Ovary (tissue), 9 donors: ENCODE data around the gene GRID2. TPM values are rescaled to one million over a fixed set of nuclear protein-coding genes. Genes with fewer than 3 reads are reported as not detected.

Experiments used
- DNase-seq, 5 donors: peaks; one replicate each; pipeline ENCODE4 v3.0.0-alpha.2; 2019 to 2020
- H3K27ac ChIP-seq, 2 donors: fragments of 200-600 bp; one replicate each; pipeline versions ENCODE4 v1.5.1 to v1.8.0; 2019 to 2022
- H3K27me3 ChIP-seq: fragments of 200-600 bp; one replicate; pipeline ENCODE4 v1.8.0; 2022
- H3K36me3 ChIP-seq: fragments of 200-600 bp; sonication (generic); one replicate; pipeline ENCODE4 v1.5.1; 2019
- H3K4me1 ChIP-seq: one replicate; pipeline ENCODE4 v1.8.1; 2013; ENCODE audit warnings: mild to moderate bottlenecking, moderate library complexity; ENCODE audit not compliant: insufficient read depth
- H3K4me3 ChIP-seq: fragments of 200-600 bp; sonication (generic); one replicate; pipeline ENCODE4 v1.5.1; 2017
- H3K9me3 ChIP-seq, 2 donors: fragments of 200-600 bp in 1 of 2; sonication (generic) in 1 of 2; one replicate each; pipeline versions ENCODE4 v1.5.1 to v1.8.1; 2013 to 2019; ENCODE audit warnings: mild to moderate bottlenecking in 1 of 2, moderate library complexity in 1 of 2
- EP300 ChIP-seq: sonication (generic); formaldehyde crosslinking; IDR thresholded peaks from one replicate; pipeline ENCODE4 v1.6.1; 2017; ENCODE audit warnings: antibody characterized with exemption
- POLR2A ChIP-seq: fragments of 450-650 bp; IDR thresholded peaks from one replicate; pipeline ENCODE4 v1.6.1; 2017; ENCODE audit warnings: antibody characterized with exemption, mild to moderate bottlenecking, moderate library complexity
- WGBS, 3 donors: extraction: QIAGEN DNeasy Blood & Tissue Kit in 1 of 3; methylation state at CpG; one replicate each; pipeline versions ENCODE4 v1.1.5 to v1.1.7; 2013 to 2017; 5-methylcytosine and 5-hydroxymethylcytosine counted together
- intact Hi-C, 4 donors: fragments of 100-400 bp; cut with DNase I; formaldehyde crosslinking; loops; one replicate each; pipeline versions ENCODE4 v1.11.0 to v1.15.1; 2022 to 2023
- polyA plus RNA-seq, 2 donors: library from polyadenylated mRNA; stranded (reverse); fragments of 200-250 nt in 1 of 2; fragments of 350-450 nt in 1 of 2; fragmentation: Illumina TruSeq in 1 of 2; extraction: RNeasy Lipid Tissue Mini Kit (QIAGEN cat#74804) in 1 of 2; gene quantifications; one replicate each; pipeline ENCODE4 v1.2.3, GENCODE V29; 2013 to 2014
- total RNA-seq, 7 donors: library from RNA; depleted of rRNA in 2 of 7; stranded (reverse); fragments of >200 nt in 2 of 7; fragmentation: NEBNext Ultra II Directional in 3 of 7; extraction: Animal tissue kit (Norgen Biotek cat#: 25700) in 3 of 7; gene quantifications; one replicate each; pipeline versions ENCODE4 v1.1.0 to v1.2.4, GENCODE V29; 2016 to 2023
- TF ChIP-seq, protein P1 (sequence below), 3 donors: fragments of 450-650 bp in 2 of 3; fragments of 200-600 bp in 1 of 3; IDR thresholded peaks; one replicate each; pipeline versions ENCODE4 v1.5.1 to v1.8.0; 2016 to 2022; ENCODE audit warnings: antibody characterized with exemption in 3 of 3, mild to moderate bottlenecking in 1 of 3
- donor health status: DM: no; HTN: no; CAD: no; lungs with moderate emphysema.
- donor health status: DM: no; HTN: no; CAD: no.
- donor health status: Bipolar disorder and iron deficiency.
- donor health status: DM: yes; HTN: yes; CAD: no.
- donor health status: DM: no; HTN: no; CAD: no.
- donor health status: DM: yes; HTN: yes; CAD: no.

The GRID2 gene
- total and polyA plus RNA-seq, 9 donors: 0.65 to 6.8 (median 2.6) TPM

DNA sequence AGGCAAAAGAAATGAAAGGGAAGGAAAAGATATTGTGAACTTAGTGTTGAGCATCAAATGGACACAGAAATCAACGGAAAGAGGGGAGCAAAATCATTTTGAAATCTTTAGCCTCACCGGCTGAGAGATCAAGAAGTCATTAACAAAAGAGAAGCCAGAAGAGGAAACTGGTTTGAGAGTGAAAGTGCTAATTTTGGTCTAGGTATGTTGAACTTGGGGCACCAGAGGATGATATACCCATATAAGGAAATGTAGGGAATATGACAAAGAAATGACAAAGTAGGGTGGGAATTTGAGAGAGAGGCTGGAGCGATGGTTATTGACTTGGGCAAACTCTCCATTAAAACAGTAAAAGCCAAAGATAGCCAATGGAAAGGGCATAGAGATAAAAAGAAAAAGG lies 1341.4 kb downstream of the GRID2 start:
- intact Hi-C loops: no loop called here
- DNase-seq: no peak
- TF ChIP-seq EP300: no peak
- no peak for TF ChIP-seq POLR2A
- TF ChIP-seq, protein P1, sequence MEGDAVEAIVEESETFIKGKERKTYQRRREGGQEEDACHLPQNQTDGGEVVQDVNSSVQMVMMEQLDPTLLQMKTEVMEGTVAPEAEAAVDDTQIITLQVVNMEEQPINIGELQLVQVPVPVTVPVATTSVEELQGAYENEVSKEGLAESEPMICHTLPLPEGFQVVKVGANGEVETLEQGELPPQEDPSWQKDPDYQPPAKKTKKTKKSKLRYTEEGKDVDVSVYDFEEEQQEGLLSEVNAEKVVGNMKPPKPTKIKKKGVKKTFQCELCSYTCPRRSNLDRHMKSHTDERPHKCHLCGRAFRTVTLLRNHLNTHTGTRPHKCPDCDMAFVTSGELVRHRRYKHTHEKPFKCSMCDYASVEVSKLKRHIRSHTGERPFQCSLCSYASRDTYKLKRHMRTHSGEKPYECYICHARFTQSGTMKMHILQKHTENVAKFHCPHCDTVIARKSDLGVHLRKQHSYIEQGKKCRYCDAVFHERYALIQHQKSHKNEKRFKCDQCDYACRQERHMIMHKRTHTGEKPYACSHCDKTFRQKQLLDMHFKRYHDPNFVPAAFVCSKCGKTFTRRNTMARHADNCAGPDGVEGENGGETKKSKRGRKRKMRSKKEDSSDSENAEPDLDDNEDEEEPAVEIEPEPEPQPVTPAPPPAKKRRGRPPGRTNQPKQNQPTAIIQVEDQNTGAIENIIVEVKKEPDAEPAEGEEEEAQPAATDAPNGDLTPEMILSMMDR (IDR thresholded peaks at IDR 0.05): no peak
- Histone ChIP-seq H3K4me1 (no peaks in the 10 kb centered on the region), H3K9me3 (no peaks in the 10 kb centered on the region), H3K27ac (no peak overlapping the region), H3K36me3 (no peaks in the 10 kb centered on the region), H3K4me3 (no peak overlapping the region), H3K27me3 (no peaks in the 10 kb centered on the region)
- WGBS, 3 donors: 86 to 89% (median 86%) methylated on average over 3 of the region's 3 CpGs

DNA sequence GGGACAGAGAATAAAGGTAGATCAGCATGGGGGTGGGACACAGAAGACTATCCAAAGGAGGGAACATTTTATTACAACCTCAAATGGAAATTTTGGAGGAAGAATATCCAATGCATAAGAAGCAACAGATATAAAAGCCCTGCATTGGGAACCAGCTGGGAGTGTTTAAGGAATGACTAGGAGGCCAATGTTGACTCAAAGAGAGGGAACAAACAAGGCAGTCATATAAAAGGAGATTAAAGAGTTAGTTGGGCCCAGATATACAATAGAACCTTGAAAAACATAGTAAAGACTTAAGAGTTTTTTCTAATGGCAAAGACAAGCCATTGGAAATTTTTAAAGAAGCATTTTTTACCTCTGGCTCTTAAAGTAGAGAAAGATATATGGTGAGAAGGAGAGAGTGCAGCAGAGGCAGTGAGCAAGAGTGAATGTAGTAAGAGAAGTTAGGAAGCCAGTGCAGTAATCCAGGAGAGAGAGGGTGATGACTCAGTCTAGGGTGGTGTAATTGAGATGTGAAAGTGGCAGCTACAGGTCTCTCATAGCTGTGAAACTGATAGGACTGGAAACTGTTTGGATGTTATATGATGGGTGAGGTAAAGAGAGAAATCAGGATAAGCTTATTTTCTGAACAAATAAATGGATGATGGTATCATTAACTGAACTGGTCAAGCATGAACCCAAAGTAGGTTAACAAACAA lies 1342.6 kb downstream of the GRID2 start:
- Histone ChIP-seq H3K36me3 (no peaks in the 10 kb centered on the region), H3K4me3 (no peak overlapping the region), H3K4me1 (no peaks in the 10 kb centered on the region), H3K27me3 (no peaks in the 10 kb centered on the region), H3K9me3 (no peaks in the 10 kb centered on the region), H3K27ac (no peak overlapping the region)
- intact Hi-C loops: no loop called here
- TF ChIP-seq, protein P1 (IDR thresholded peaks at IDR 0.05): no peak
- TF ChIP-seq EP300 (no peak), POLR2A (no peak)
- DNase-seq: no peak

DNA sequence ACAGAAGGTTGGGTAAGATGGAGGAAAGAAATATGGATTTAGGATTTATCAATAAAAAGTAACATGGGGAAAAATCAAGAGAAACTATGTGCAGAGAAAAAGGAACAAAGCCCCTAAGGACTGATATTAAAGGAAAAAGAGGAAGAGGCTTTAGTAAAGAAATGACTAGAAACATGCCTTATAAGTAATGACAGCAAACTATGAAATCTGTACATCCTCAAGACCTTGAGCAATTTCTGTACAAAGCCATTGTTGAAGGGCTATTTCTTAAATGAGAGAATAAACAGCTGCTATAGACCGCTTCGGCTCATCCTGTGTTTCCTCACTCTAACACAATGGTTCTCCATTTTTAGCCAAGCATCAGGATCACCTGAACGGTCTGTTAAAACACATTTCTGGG lies 1344.5 kb downstream of the GRID2 start:
- no peaks in the 10 kb centered on the region for H3K27me3 ChIP-seq
- no peaks in the 10 kb centered on the region for H3K9me3 ChIP-seq
- no peaks in the 10 kb centered on the region for H3K4me1 ChIP-seq
- intact Hi-C loops: no loop called here
- H3K36me3 ChIP-seq: no peaks in the 10 kb centered on the region
- WGBS, 3 donors: 76 to 85% (median 82%) methylated on average over 3 of the region's 3 CpGs
- TF ChIP-seq POLR2A: no peak
- H3K27ac ChIP-seq: no peak overlapping the region
- H3K4me3 ChIP-seq: no peak overlapping the region
- no peak for DNase-seq

DNA sequence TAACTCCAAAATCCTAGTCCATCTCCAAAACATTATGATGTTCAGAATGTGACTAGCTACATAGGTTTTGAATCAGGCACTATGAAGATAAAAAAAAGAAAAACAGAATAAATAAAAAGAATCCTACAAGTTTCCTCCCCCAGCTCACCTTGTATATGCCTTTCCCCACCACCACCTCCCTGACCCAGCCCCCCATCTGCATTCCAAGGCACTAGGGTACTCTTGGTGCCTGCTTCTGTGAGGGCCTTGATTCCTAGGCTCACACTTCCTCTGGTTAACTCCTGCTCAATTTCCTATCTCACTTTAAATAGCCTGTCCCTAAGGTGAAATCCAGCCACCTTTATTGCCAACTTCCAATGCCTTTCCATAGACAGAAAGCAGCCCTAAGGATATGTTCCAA lies 1346.1 kb downstream of the GRID2 start:
- TF ChIP-seq, protein P1 (IDR thresholded peaks at IDR 0.05): no peak
- TF ChIP-seq EP300 (no peak), POLR2A (no peak)
- intact Hi-C loops: no loop called here
- Histone ChIP-seq H3K27me3 (no peaks in the 10 kb centered on the region), H3K27ac (no peak overlapping the region), H3K4me1 (no peaks in the 10 kb centered on the region), H3K9me3 (no peaks in the 10 kb centered on the region), H3K36me3 (no peaks in the 10 kb centered on the region), H3K4me3 (no peak overlapping the region)
- DNase-seq: no peak

DNA sequence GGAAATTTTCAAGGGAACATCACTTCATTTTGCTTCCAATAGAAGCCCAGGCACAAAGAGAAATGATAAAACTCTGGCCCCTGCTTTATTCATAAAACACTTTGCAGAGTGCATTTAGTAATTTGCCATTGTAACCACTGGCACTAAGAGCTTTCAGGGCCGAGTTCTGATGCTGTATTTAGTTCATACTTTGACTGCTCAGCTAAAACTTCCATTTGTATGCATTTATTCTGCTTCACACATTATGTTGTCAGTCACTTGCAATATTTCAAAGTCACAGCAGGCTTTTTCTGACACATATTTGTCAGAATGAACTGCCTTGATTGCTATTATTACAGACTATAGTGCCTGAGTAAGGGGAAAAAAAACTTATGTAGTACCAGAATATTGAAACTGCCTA lies 1350.4 kb downstream of the GRID2 start:
- no peak overlapping the region for H3K27ac ChIP-seq
- H3K36me3 ChIP-seq: no peaks in the 10 kb centered on the region
- 69 to 91% (median 73%) methylated on average over 1 of the region's 1 CpG for WGBS, 3 donors
- no peaks in the 10 kb centered on the region for H3K27me3 ChIP-seq
- TF ChIP-seq POLR2A (no peak), EP300 (no peak)
- TF ChIP-seq, protein P1 (IDR thresholded peaks at IDR 0.05): no peak
- no peak for DNase-seq
- no peaks in the 10 kb centered on the region for H3K9me3 ChIP-seq
- no peak overlapping the region for H3K4me3 ChIP-seq
- no peaks in the 10 kb centered on the region for H3K4me1 ChIP-seq
- intact Hi-C loops: no loop called here
